HG02970 (cell line): Measurements from ENCODE around the gene RANGAP1.

Source experiments
- ATAC-seq: cut with Tn5 transposase; IDR thresholded peaks from one replicate; pipeline ENCODE4 v1.9.1; 2021; ENCODE audit warnings: mild to moderate bottlenecking, moderate library complexity, moderate number of reproducible peaks; ENCODE audit not compliant: unreplicated experiment, low FRiP score

The RANGAP1 gene

GRCh38 chr22:41238570-41239442, 47.2 kb downstream of the RANGAP1 start:
- ATAC-seq: no peak

DNA sequence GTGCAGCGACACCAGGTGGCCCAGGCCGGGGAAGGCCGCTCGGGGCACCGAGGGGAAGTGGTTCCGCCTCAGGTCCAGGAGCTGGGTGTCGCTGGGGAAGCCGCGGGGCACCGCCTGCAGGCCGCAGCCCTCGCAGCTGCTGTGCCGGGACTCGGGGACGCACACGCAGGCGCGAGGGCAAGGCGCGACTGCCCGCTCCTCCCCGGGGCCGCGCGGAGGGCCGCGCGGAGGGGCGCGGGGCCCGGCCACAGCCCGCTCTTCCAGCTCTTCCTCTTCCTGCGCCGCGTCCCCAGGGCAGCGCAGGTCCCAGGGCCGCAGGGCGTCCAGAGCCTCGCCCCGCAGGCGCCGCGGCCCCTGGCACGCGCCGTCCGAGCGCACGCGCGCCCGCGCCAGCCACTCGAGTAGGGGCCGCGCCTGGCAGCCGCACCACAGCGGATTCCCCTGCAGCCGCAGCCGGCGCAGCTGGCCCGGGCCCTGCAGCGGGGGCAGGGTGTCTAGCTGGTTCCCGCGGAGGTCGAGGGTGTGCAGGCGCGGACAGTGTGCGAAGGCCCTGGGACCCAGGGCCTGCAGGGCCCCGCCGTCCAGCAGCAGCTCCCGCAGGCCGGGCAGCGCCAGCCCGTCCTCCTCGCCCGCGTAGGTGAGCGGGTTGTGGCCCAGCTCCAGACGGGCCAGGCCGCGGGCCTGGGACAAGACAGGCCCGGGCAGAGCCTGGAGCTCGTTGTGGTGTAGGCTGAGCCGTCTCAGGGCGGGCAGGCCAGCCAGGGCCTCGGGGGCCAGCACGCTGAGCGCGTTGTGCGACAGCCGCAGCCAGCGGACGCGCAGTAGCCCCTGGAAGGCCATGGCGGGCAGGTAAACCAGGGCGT, 48.0 kb downstream of the RANGAP1 start:
- no peak for ATAC-seq

DNA sequence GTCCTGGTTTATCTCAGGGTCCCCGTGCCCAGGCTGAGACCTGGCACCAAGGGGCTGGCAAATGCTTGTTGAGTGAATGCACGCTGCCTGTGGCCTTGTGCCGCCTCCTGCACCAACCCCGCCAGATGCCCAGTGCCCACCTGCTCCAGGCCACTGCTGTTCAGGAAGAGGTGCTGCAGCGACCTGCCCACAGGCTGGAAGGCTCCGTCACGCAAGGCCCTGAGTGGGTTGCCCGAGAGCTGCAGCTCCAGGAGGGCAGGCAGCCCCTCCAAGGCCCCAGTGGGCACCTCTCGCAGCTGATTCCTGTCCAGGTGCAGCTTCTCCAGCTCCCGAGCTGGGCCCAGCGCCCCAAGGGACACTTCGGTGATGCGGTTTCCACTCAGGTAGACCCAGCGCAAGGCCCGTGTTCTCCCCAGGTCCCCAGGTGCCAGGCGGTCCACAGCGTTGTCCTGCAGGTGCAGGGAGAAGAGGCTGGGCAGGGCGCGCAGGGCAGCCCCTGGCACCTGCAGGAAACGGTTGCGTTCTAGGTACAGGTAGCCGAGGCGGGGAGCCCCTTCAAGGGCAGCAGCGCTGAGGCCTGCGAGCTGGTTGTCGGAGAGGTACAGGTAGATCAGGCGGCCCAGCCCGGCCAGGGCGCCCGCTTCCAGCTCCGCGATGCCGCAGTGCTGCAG, 48.8 kb downstream of the RANGAP1 start:
- no peak for ATAC-seq

- ATAC-seq: no peak
Measured at GRCh38 chr22:41234815-41235695, 50.9 kb downstream of the RANGAP1 start.

GRCh38 chr22:41231369-41231768, 54.6 kb downstream of the RANGAP1 start:
- no peak for ATAC-seq

GRCh38 chr22:41230401-41230785, 55.6 kb downstream of the RANGAP1 start:
- no peak for ATAC-seq

DNA sequence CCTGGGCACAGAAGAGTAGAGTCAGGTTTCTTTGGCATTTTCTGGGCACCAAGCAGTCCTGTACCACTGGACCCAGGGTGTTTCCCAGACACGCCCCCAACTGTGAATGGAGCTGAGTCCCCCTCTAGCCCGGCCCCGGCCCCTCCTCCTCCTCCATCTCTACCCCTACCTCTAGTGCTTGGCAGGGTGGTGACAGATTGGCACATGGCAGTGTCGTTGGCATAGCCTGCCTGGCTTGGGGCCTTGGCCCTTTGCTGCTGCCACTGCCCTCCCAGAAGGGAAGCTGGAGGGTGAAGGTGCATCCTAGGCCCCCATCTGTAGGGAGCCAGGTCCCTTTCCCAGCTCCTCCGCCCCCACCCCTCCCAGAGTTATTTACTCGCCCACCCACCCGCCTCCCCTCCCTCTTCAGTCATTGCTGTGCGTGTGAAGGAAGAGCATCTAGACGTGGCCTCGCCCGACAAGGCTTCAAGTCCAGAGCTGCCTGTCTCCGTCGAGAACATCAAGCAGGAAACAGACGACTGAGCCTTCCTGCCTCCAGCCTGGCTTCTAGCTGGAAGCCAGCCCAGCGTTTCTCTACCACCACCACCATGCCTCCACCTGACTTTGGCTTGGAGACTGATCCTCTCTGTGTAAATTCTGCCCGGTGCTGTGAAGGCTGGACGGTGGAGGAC, 56.1 kb downstream of the RANGAP1 start:
- no peak for ATAC-seq

DNA sequence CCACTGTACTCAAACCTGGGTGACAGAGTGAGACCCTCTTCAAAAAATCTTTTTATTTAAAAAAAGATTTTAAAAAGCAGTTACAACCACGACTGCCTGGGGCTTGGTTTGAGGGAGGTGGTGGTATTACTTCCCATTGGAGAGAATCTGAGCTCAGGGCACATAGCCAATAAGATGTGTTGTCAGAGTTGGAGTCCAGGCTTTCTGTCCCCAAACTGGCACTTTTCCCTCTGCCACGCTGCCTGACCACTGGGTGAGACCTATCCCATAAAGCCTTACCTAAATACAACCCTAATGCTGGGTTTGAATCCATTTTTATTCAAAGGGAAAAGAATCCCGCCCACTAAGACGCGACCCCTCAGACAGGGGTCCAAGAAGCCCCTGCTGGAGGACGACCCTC, 56.8 kb downstream of the RANGAP1 start:
- no peak for ATAC-seq

GRCh38 chr22:41226723-41227655, 59.0 kb downstream of the RANGAP1 start:
- no peak for ATAC-seq

DNA sequence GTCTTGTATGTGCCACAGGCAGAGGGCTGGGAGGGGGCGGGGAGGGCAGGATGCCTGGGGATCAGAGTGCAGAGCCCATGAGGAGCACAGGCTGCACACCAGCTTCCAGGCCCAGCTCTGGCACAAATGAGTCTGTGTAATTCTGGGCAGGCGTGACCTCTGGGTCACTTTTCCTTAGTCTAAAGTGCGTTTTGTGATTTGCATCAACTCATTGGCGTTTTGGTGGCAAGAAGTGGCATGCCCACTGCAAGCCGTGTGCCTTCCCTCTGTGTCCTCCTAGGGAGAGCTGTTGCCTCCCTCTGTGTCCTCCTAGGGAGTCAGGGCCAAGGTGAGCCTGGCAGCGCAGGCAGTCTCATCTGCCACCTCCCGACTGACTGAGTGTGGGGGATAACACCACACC, 62.5 kb downstream of the RANGAP1 start:
- no peak for ATAC-seq

DNA sequence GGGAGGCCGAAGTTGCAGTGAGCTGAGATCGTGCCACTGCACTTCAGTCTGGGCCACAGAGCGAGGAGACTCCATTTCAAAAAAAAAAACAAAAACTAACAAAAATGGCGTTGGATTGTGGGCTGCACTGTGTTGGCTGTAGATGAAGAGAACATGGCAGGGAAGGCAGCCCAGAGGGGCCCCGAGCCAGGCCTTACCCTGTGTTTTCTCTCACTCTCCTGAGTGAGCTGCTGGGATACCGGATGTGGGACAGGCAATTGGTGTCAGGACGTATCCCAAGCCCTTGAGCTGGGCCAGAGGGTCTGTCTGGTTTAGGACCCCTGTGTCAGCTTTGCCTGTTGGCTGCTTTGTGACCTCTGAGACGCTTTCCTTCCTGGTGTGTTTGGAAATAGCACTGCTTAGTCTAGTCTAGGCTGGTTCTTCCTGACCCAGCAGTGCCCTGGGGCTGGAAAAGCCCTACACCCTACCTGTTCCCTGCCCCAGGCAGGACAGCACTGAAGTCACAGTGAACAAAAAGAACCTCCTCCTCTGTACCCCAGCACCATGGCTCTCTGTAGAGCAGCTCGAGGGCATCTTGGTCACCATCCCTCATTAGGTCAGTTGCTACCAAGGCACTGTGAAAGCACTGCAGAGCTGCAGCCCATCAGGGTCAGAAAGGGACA, 63.0 kb downstream of the RANGAP1 start:
- ATAC-seq: no peak

DNA sequence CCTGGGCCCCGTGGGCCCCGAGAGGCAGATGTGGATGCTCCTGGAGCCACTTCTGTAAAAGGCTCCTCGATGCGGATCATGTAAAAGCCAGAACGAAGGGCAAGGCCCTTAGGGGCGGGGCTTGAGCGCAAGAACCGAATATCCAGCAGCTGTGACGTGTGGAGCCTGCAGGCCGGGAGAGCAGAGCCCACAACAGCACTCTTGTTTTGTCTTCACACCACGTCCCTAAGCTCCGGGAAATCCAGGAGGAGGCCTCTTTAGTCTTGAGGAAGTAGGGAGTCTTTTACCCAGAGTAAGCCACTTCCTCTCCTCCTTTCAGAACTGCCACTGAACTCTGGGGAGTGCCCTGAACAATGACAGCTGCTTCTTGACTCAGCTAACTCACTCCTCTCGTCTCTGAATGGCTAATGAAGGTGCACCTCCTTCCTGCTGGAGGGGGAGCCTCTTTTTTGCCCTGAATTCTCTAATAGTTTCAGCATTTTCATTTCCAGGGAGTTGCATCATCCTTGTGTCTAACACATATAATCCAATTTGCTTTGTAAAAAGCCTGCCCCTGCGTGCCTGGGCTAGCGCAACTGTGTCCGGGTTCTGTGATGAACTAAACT, 68.3 kb downstream of the RANGAP1 start:
- ATAC-seq: no peak

DNA sequence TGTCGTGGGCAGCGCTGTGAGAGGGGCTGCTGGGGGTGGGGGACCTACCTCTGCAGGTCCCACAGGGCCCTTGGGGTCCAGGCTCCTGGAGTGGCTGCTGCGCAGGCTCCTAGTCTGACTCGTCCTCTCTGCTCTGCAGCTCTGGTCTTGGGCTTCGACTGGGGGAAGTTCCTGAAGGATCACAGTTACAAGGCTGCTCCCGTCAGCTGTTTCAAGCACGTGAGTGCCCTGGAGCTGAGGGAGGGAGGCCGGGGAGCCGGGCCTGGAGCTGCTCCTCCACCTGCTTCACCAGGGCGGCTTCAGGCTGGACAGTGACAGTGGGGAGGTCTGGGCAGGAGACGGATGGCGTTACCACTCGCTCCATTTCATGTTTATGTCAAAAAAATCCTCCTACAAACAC, 69.0 kb downstream of the RANGAP1 start:
- ATAC-seq: no peak

DNA sequence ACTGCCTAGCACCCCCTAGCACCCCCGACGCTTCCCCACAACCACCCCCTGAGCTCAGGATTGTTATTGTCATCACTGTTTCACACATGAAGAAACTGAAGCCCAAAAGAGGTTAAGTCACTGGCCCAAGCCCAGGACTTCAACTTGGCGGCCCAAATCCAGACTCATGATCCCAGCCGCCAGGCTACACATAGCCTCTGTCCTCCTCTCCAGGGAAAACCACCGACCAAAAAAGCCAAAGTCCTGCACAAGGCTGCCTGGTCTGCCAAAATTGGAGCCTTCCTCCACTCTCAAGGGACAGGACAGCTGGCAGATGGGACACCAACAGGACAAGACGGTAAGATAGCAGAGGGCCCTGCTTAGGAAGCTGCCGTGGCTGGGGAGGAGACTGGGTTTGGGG, 70.1 kb downstream of the RANGAP1 start:
- ATAC-seq: no peak

DNA sequence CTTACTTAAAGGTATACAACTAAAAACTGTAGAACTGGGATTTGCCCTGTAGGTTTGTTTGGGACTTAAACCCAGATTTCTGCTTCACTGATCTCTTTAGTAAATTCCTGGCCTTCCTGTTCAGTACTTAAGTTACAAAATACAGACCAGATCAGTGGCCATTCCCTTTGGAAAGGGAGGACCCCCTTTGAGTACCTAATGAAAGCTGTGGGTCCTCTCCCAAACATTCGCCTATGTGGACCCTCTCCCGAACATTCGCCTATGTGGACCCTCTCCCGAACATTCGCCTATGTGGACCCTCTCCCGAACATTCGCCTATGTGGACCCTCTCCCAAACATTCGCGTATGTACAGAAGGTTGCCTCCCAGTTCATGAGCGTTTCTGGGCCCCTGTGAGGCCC, 70.6 kb downstream of the RANGAP1 start:
- no peak for ATAC-seq

DNA sequence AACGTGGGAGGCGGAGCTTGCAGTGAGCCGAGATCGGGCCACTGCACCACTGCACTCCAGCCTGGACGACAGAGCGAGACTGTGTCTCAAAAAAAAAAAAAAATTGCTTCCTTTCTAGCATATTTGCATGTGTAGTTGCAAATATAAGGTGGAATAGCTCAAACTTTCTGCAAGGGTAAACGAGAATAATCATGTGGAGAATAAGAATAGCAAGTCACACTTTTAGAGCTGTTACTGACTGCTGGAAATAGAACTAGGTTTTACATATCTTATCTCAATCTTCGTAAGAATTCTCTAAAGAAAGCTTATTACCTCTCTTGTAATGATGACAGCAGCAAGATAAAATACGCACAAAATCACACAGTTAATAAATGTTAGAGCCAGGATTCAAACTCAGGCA, 79.3 kb downstream of the RANGAP1 start:
- ATAC-seq: no peak
